22Rv1 (cell line): ENCODE measurements around the gene FYB1.

Experiments
- CTCF ChIP-seq: fragments of 450-650 bp; IDR thresholded peaks from 2 replicates; pipeline ENCODE4 v1.5.1; 2017; ENCODE audit warnings: mild to moderate bottlenecking
- ZFX ChIP-seq: fragments of 450-650 bp; IDR thresholded peaks from 2 replicates; pipeline ENCODE4 v1.6.1; 2017; ENCODE audit warnings: antibody characterized with exemption, borderline replicate concordance

GRCh38 chr5:39156082-39156481 lies 63.3 kb downstream of the FYB1 start:
- TF ChIP-seq CTCF (no peak), ZFX (no peak)
